ENCODE results near the gene TMC1.

The TMC1 gene

GRCh38 chr9:72788966-72789735, 267.7 kb downstream of the TMC1 start:
- TF ChIP-seq, protein P1, sequence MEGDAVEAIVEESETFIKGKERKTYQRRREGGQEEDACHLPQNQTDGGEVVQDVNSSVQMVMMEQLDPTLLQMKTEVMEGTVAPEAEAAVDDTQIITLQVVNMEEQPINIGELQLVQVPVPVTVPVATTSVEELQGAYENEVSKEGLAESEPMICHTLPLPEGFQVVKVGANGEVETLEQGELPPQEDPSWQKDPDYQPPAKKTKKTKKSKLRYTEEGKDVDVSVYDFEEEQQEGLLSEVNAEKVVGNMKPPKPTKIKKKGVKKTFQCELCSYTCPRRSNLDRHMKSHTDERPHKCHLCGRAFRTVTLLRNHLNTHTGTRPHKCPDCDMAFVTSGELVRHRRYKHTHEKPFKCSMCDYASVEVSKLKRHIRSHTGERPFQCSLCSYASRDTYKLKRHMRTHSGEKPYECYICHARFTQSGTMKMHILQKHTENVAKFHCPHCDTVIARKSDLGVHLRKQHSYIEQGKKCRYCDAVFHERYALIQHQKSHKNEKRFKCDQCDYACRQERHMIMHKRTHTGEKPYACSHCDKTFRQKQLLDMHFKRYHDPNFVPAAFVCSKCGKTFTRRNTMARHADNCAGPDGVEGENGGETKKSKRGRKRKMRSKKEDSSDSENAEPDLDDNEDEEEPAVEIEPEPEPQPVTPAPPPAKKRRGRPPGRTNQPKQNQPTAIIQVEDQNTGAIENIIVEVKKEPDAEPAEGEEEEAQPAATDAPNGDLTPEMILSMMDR (IDR thresholded peaks at IDR 0.05; ENCODE audit: low read depth, low read length) = no peak

DNA sequence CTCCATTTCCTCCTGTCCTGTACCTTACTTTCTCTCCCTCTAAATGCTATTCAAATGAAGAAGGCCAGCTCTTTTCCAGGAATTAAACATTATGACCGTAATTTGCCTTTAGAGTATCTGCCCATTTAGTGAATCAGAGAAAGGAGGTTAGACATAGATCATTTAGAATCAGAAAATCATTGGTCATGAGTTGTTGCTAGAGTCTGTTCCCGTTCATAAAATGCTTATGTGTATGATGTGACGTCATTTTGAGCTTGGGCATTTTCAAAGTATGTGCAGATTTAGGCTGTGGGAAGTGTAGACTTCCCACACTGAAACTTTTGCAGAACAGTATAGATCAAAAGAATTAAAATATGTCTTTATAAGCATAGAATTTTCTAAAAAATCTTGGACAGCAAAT, 268.5 kb downstream of the TMC1 start:
- Histone ChIP-seq H3K36me3 (no peaks in the 10 kb centered on the region), H3K9me3 (ENCODE audit: severe bottlenecking) (no peaks in the 10 kb centered on the region), H3K27ac (no peak overlapping the region), H3K4me3 (ENCODE audit: low read depth, low read length) (no peak overlapping the region), H3K27me3 (ENCODE audit: insufficient read depth, low read depth, severe bottlenecking) (no peaks in the 10 kb centered on the region)
- TF ChIP-seq, protein P1 (IDR thresholded peaks at IDR 0.05; ENCODE audit: low read depth, low read length) = no peak
- no peak for DNase-seq

More at GRCh38 chr9:72788966-72789735, 267.7 kb downstream of the TMC1 start:
- Histone ChIP-seq H3K27me3 (ENCODE audit: insufficient read depth, low read depth, severe bottlenecking) (no peaks in the 10 kb centered on the region), H3K36me3 (no peaks in the 10 kb centered on the region), H3K27ac (no peak overlapping the region), H3K9me3 (ENCODE audit: severe bottlenecking) (no peaks in the 10 kb centered on the region), H3K4me3 (ENCODE audit: low read depth, low read length) (no peak overlapping the region)
- DNase-seq = no peak

GRCh38 chr9:72790989-72791388, 269.6 kb downstream of the TMC1 start:
- H3K9me3 ChIP-seq (ENCODE audit: severe bottlenecking) = no peaks in the 10 kb centered on the region

DNA sequence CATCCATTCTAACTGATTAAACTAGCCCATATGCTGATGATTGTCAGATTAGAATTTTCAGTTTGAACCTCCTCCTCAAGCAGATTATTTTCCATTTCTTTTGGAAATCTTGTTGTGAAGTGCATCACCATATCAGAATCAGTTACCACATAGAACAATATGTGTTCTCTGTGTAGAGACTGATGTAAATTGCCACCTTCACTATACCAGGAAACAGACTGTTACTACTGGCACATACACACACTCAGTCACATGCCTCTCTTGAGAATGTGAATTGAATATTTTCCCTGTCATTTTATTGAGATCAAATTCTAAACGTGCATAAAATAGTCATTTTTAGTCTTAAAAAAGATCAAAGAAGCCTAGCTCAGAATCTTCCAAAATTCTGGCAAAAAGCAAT, 270.0 kb downstream of the TMC1 start:
- TF ChIP-seq, protein P1 (IDR thresholded peaks at IDR 0.05; ENCODE audit: low read depth, low read length) = no peak
- no peak for DNase-seq
- H3K27me3 ChIP-seq (ENCODE audit: insufficient read depth, low read depth, severe bottlenecking) = no peaks in the 10 kb centered on the region
- no peaks in the 10 kb centered on the region for H3K9me3 ChIP-seq (ENCODE audit: severe bottlenecking)
- no peak overlapping the region for H3K27ac ChIP-seq
- no peak overlapping the region for H3K4me3 ChIP-seq (ENCODE audit: low read depth, low read length)
- no peaks in the 10 kb centered on the region for H3K36me3 ChIP-seq

More at GRCh38 chr9:72790989-72791388, 269.6 kb downstream of the TMC1 start:
- no peak for DNase-seq
- TF ChIP-seq, protein P1 (IDR thresholded peaks at IDR 0.05; ENCODE audit: low read depth, low read length) = no peak
- Histone ChIP-seq H3K36me3 (no peaks in the 10 kb centered on the region), H3K27ac (no peak overlapping the region), H3K27me3 (ENCODE audit: insufficient read depth, low read depth, severe bottlenecking) (no peaks in the 10 kb centered on the region), H3K4me3 (ENCODE audit: low read depth, low read length) (no peak overlapping the region)

DNA sequence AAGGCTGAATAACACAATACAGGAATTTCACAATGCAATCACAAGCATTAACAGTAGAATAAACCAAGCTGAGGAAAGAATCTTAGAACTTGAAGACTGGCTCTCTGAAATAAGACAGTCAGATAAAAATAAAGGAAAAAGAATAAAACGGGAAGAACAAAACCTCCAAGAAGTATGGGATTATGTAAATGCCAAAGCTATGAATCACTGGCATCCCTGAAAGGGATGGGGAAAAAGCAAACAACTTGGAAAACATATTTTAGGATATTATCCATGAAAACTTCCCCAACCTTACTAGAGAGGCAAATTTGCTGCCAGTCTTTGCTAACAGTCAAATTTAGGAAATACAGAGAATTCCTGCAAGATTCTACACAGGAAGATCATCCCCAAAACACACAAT, 273.5 kb downstream of the TMC1 start:
- no peak for DNase-seq
- no peaks in the 10 kb centered on the region for H3K9me3 ChIP-seq (ENCODE audit: severe bottlenecking)
- TF ChIP-seq, protein P1 (IDR thresholded peaks at IDR 0.05; ENCODE audit: low read depth, low read length) = no peak
- H3K27me3 ChIP-seq (ENCODE audit: insufficient read depth, low read depth, severe bottlenecking) = no peaks in the 10 kb centered on the region
- no peak overlapping the region for H3K4me3 ChIP-seq (ENCODE audit: low read depth, low read length)
- no peak overlapping the region for H3K27ac ChIP-seq
- no peaks in the 10 kb centered on the region for H3K36me3 ChIP-seq

All from WERI-Rb-1 (cell line).